Heart right ventricle (tissue), 16 donors: Measurements from ENCODE around the gene PLEKHJ1. TPM values are rescaled to one million over a fixed set of nuclear protein-coding genes. Genes with fewer than 3 reads are reported as not detected.

Source experiments
- ATAC-seq, 8 donors: fragments of 200-7000 bp; cut with Tn5 transposase; one replicate each; pipeline ENCODE4 v1.9.1; 2020; ENCODE audit warnings: mild to moderate bottlenecking in 8 of 8, moderate library complexity in 8 of 8, moderate number of reproducible peaks in 1 of 8
- DNase-seq, 2 donors: peaks; one replicate each; pipeline ENCODE4 v3.0.0-alpha.2; 2020
- H3K27ac ChIP-seq, 10 donors: fragments of 200-600 bp; sonication (generic) in 2 of 10; one replicate each; pipeline versions ENCODE4 v1.5.0 to v1.8.0; 2020 to 2022; ENCODE audit warnings: mild to moderate bottlenecking in 3 of 10
- H3K27me3 ChIP-seq, 7 donors: fragments of 200-600 bp; one replicate each; pipeline ENCODE4 v1.8.0; 2021 to 2022; ENCODE audit warnings: mild to moderate bottlenecking in 2 of 7
- H3K36me3 ChIP-seq, 9 donors: fragments of 200-600 bp; sonication (generic) in 1 of 9; one replicate each; pipeline versions ENCODE4 v1.5.0 to v1.8.0; 2020 to 2022; ENCODE audit warnings: mild to moderate bottlenecking in 2 of 9
- H3K4me1 ChIP-seq, 9 donors: fragments of 200-600 bp; sonication (generic) in 1 of 9; one replicate each; pipeline versions ENCODE4 v1.5.0 to v1.8.0; 2020 to 2022; ENCODE audit warnings: mild to moderate bottlenecking in 4 of 9
- H3K4me3 ChIP-seq, 10 donors: fragments of 200-600 bp; sonication (generic) in 2 of 10; one replicate each; pipeline versions ENCODE4 v1.5.0 to v1.8.0; 2020 to 2022; ENCODE audit warnings: mild to moderate bottlenecking in 7 of 10, moderate library complexity in 2 of 10
- H3K9me3 ChIP-seq, 11 donors: fragments of 200-600 bp in 10 of 11; sonication (generic) in 2 of 11; one replicate each; pipeline versions ENCODE4 v1.5.0 to v1.8.0; 2013 to 2022; ENCODE audit warnings: mild to moderate bottlenecking in 2 of 11, control low read depth in 1 of 11, moderate library complexity in 1 of 11
- CTCF ChIP-seq, 9 donors: fragments of 200-600 bp; sonication (generic) in 2 of 9; IDR thresholded peaks; one replicate each; pipeline versions ENCODE4 v1.5.0 to v1.8.0; 2021 to 2022; ENCODE audit warnings: antibody characterized with exemption in 9 of 9, mild to moderate bottlenecking in 5 of 9, moderate library complexity in 1 of 9
- WGBS, 2 donors: extraction: QIAGEN DNeasy Blood & Tissue Kit; methylation state at CpG; one replicate each; pipeline ENCODE4 v1.1.7; 2013; ENCODE audit warnings: inconsistent platforms in 1 of 2; 5-methylcytosine and 5-hydroxymethylcytosine counted together
- intact Hi-C, 10 donors: fragments of 100-400 bp; cut with DNase I; formaldehyde crosslinking; loops; one replicate each; pipeline versions ENCODE4 v1.11.1 to v1.14.2; 2022
- polyA plus RNA-seq, 2 donors: library from polyadenylated mRNA; stranded (reverse); fragments of 200-250 nt; gene quantifications; one replicate each; pipeline ENCODE4 v1.2.3, GENCODE V29; 2013
- total RNA-seq, 10 donors: library from RNA; stranded (reverse); fragmentation: NEBNext Ultra II Directional in 3 of 10; extraction: Animal tissue kit (Norgen Biotek cat#: 25700) in 3 of 10; gene quantifications; one replicate each; pipeline versions ENCODE4 v1.2.1 to v1.2.4, GENCODE V29; 2021 to 2023
- donor health status: Arrhythmogenic right ventricular cardiomyopathy.
- donor health status: ischemic (EF 13 %, LVEDD 7.1; RV severe dilation, severe dysfunction).
- donor health status: healthy with polysubstance abuse.
- donor health status: DM: no; HTN: yes; CAD: no.
- donor health status: DM: no; HTN: no; CAD: no.
- donor health status: ischemic (EF 25% LVEDD 6.9; RV normal size, moderate dysfunction).
- donor health status: ischemic (EF 25% LVEDD 5.7; RV mildly dilated, moderate dysfunction).
- donor health status: healthy.
- donor health status: DM: yes; HTN: yes; CAD: no.
- donor health status: Ischemic cardiomyopathy.
- donor health status: ischemic (EF 35%, LVEDD 5.7; RV mildly dilated, moderate dysfunction).
- donor health status: nonischemic (EF 11% LVEDD 7.7; RV severe dilation, severe dysfunction).
- donor health status: DM: yes; HTN: yes; CAD: no.
- donor health status: PGD.
- donor health status: ischemic (EF 29% LVEDD 5.4; RV normal size, mild dysfunction).
- donor health status: nonischemic (EF 23%, LVEDD 6.1; RV moderate dilation, normal function).

Gene PLEKHJ1
- total and polyA plus RNA-seq, 12 donors = 40.0 to 103 (median 46.8) TPM

GRCh38 chr19:2213799-2214198 is 22.3 kb downstream of the PLEKHJ1 start:
- peaks cover 5 to 98% (median 58%) of the 10 kb centered on the region in 9 donors for H3K36me3 ChIP-seq
- TF ChIP-seq CTCF (IDR thresholded peaks at IDR 0.05) = no peak
- intact Hi-C loops = no loop called here
- DNase-seq (no peak), ATAC-seq (peak in 3 of 8 donors; percentile 10 to 40 (median 30))
- WGBS, 2 donors = 86 to 87% methylated on average over 26 of the region's 26 CpGs
- H3K27me3 ChIP-seq = no peaks in the 10 kb centered on the region
- H3K4me3 ChIP-seq = no peak overlapping the region
- no peaks in the 10 kb centered on the region for H3K9me3 ChIP-seq
- no peak overlapping the region for H3K27ac ChIP-seq
- H3K4me1 ChIP-seq = peaks cover 0 to 7% (median 4%) of the 10 kb centered on the region in 9 donors

- H3K27me3 ChIP-seq = no peaks in the 10 kb centered on the region
- intact Hi-C loops = no loop called here
- H3K4me1 ChIP-seq = peaks cover 4 to 14% (median 11%) of the 10 kb centered on the region in 9 donors
- 94% methylated on average over 20 to 21 of the region's 21 CpGs for WGBS, 2 donors
- ATAC-seq = no peak
- no peak for DNase-seq
- no peaks in the 10 kb centered on the region for H3K9me3 ChIP-seq
- no peak overlapping the region for H3K4me3 ChIP-seq
- H3K27ac ChIP-seq = no peak overlapping the region
- no peak for TF ChIP-seq CTCF (IDR thresholded peaks at IDR 0.05)
- peaks cover 5 to 95% (median 58%) of the 10 kb centered on the region in 9 donors for H3K36me3 ChIP-seq
Observed at GRCh38 chr19:2212861-2213711, 23.0 kb downstream of the PLEKHJ1 start.

- Histone ChIP-seq H3K27ac (no peak overlapping the region), H3K27me3 (no peaks in the 10 kb centered on the region), H3K36me3 (peaks cover 5 to 91% (median 48%) of the 10 kb centered on the region in 9 donors), H3K4me1 (peaks cover 6 to 20% (median 16%) of the 10 kb centered on the region in 9 donors), H3K9me3 (no peaks in the 10 kb centered on the region), H3K4me3 (no peak overlapping the region)
- intact Hi-C loops = no loop called here
- 93 to 97% methylated on average over 32 to 33 of the region's 33 CpGs for WGBS, 2 donors
- TF ChIP-seq CTCF (IDR thresholded peaks at IDR 0.05) = no peak
- DNase-seq (no peak), ATAC-seq (no peak)
Observed at GRCh38 chr19:2210987-2211740, 25.0 kb downstream of the PLEKHJ1 start.

GRCh38 chr19:2210206-2210605 is 25.9 kb downstream of the PLEKHJ1 start:
- no peaks in the 10 kb centered on the region for H3K9me3 ChIP-seq
- H3K4me1 ChIP-seq = peaks cover 6 to 20% (median 16%) of the 10 kb centered on the region in 9 donors
- DNase-seq (no peak), ATAC-seq (no peak)
- no peaks in the 10 kb centered on the region for H3K27me3 ChIP-seq
- peaks cover 5 to 89% (median 44%) of the 10 kb centered on the region in 9 donors for H3K36me3 ChIP-seq
- no peak overlapping the region for H3K27ac ChIP-seq
- no peak overlapping the region for H3K4me3 ChIP-seq
- intact Hi-C loops = no loop called here
- 93 to 96% methylated on average over 21 of the region's 21 CpGs for WGBS, 2 donors
- TF ChIP-seq CTCF (IDR thresholded peaks at IDR 0.05) = no peak
